ENCODE data around the gene CLUH.

Gene CLUH

DNA sequence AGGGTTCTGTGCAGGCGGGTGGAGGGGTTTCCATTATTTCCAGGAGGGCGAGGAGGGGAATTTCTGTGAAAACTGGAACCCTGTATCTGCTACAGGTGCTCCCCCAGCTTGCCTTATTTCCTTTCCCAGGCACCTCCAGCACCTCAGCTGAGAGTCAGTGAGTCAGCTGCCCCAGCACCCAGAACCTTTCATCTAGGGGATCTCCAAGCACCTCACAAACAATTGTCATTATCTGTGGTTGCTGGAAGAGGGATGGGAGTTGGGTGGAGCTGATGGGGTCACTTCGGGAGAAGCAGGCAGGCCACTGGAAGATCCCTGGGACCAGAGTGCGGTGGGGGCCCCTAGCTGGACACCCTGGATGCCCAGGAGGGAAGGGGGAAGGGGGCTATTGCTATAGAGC lies 10.0 kb upstream of the CLUH start:
- in situ Hi-C loops (cut with MboI; ENCODE audit: low sequenced_read_pairs, unreplicated experiment) = no loop called here
- TF ChIP-seq, protein P1, sequence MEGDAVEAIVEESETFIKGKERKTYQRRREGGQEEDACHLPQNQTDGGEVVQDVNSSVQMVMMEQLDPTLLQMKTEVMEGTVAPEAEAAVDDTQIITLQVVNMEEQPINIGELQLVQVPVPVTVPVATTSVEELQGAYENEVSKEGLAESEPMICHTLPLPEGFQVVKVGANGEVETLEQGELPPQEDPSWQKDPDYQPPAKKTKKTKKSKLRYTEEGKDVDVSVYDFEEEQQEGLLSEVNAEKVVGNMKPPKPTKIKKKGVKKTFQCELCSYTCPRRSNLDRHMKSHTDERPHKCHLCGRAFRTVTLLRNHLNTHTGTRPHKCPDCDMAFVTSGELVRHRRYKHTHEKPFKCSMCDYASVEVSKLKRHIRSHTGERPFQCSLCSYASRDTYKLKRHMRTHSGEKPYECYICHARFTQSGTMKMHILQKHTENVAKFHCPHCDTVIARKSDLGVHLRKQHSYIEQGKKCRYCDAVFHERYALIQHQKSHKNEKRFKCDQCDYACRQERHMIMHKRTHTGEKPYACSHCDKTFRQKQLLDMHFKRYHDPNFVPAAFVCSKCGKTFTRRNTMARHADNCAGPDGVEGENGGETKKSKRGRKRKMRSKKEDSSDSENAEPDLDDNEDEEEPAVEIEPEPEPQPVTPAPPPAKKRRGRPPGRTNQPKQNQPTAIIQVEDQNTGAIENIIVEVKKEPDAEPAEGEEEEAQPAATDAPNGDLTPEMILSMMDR (IDR thresholded peaks at IDR 0.05; ENCODE audit: borderline replicate concordance, control extremely low read depth, extremely low read depth, insufficient read depth, missing control alignments) = no peak
- no peak for DNase-seq (ENCODE audit: low spot score)

- TF ChIP-seq, protein P1 (IDR thresholded peaks at IDR 0.05; ENCODE audit: borderline replicate concordance, control extremely low read depth, extremely low read depth, insufficient read depth, missing control alignments) = no peak
- in situ Hi-C loops (cut with MboI; ENCODE audit: low sequenced_read_pairs, unreplicated experiment) = no loop called here
- DNase-seq (ENCODE audit: low spot score) = no peak
These were observed 8.3 kb upstream of the CLUH start for GRCh38 chr17:2719861-2720260.

GRCh38 chr17:2718150-2718938 lies 6.8 kb upstream of the CLUH start:
- in situ Hi-C loops (cut with MboI; ENCODE audit: low sequenced_read_pairs, unreplicated experiment) = no loop called here
- TF ChIP-seq, protein P1 (IDR thresholded peaks at IDR 0.05; ENCODE audit: borderline replicate concordance, control extremely low read depth, extremely low read depth, insufficient read depth, missing control alignments) = no peak
- DNase-seq (ENCODE audit: low spot score) = no peak

DNA sequence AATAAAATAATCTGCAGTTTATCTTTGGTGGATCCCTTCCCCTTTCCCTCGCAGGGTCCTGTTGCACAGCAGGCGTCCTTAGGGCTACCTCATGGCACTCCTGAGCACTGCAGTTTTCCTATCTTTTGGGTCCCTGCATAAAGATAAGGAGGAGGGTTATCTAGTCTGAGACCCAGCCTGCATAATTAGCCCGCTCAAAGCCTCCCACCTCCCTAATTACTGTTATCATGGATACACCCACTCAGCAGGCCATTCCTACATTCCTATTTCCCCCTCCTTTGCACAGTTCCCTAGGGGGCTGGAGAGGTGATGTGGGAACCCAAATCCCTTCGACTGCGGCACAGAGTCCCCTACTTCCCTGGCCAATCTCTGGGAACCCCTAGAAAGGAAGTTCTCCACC lies 5.1 kb upstream of the CLUH start:
- TF ChIP-seq, protein P1 (IDR thresholded peaks at IDR 0.05; ENCODE audit: borderline replicate concordance, control extremely low read depth, extremely low read depth, insufficient read depth, missing control alignments) = no peak
- in situ Hi-C loops (cut with MboI; ENCODE audit: low sequenced_read_pairs, unreplicated experiment) = no loop called here
- DNase-seq (ENCODE audit: low spot score) = no peak

DNA sequence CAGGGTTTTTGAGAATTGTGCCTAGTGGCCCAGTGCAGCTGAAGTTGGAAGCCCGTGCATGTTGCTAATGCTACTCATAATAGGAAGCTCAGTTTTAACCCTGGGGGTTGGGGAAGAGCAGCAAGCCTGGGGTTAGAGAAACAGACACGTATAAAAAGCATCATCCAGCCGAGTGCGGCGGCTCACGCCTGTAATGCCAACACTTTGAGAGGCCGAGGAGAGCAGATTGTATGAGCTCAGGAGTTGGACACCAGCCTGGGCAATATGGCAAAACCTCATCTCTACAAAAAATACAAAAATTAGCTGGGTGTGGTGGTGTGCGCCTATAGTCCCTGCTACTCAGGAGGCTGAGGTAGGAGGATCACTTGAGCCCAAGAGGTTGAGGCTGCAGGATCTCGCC lies 2.3 kb upstream of the CLUH start:
- DNase-seq (ENCODE audit: low spot score) = no peak
- in situ Hi-C loops (cut with MboI; ENCODE audit: low sequenced_read_pairs, unreplicated experiment) = no loop called here
- TF ChIP-seq, protein P1 (IDR thresholded peaks at IDR 0.05; ENCODE audit: borderline replicate concordance, control extremely low read depth, extremely low read depth, insufficient read depth, missing control alignments) = no peak

- in situ Hi-C loops (cut with MboI; ENCODE audit: low sequenced_read_pairs, unreplicated experiment) = no loop called here
- TF ChIP-seq, protein P1 (IDR thresholded peaks at IDR 0.05; ENCODE audit: borderline replicate concordance, control extremely low read depth, extremely low read depth, insufficient read depth, missing control alignments) = no peak
- DNase-seq (ENCODE audit: low spot score) = no peak
These were observed 908 bp upstream of the CLUH start for GRCh38 chr17:2712300-2713043.

Measured in GM13976 (cell line).